Measurements from ENCODE around the gene ADARB2. TPM values are rescaled to one million over a fixed set of nuclear protein-coding genes. Genes with fewer than 3 reads are reported as not detected.
"Not testable (repeated sequence)": the region's sequence is repeated elsewhere in the genome, so short reads cannot be mapped to it uniquely, and the experiment has no call there.

Gene ADARB2
- total and polyA plus RNA-seq, 8 donors, result 0.34 to 24.7 (median 3.2) TPM

- H3K9me3 ChIP-seq, result no peaks in the 10 kb centered on the region
- 73 to 81% methylated on average over 9 of the region's 9 CpGs for WGBS, 2 donors
- no peak overlapping the region for H3K27ac ChIP-seq
- intact Hi-C loops (cut with DNase I), result no loop called here
- no peaks in the 10 kb centered on the region for H3K36me3 ChIP-seq
- no peak for FAIRE-seq
- H3K4me3 ChIP-seq, result no peak overlapping the region
- DNase-seq, result no peak
- ATAC-seq, result no peak
- no peaks in the 10 kb centered on the region for H3K4me1 ChIP-seq
- TF ChIP-seq CTCF (IDR thresholded peaks at IDR 0.05), result no peak
- no peaks in the 10 kb centered on the region for H3K27me3 ChIP-seq
Observed at GRCh38 chr10:1625079-1625478, 112.2 kb downstream of the ADARB2 start.

GRCh38 chr10:1624240-1624639, 113.1 kb downstream of the ADARB2 start:
- TF ChIP-seq CTCF (IDR thresholded peaks at IDR 0.05), result no peak
- Histone ChIP-seq H3K9me3 (no peaks in the 10 kb centered on the region), H3K27me3 (no peaks in the 10 kb centered on the region), H3K4me1 (no peaks in the 10 kb centered on the region), H3K36me3 (no peaks in the 10 kb centered on the region), H3K4me3 (no peak overlapping the region), H3K27ac (no peak overlapping the region)
- DNase-seq (no peak), ATAC-seq (no peak), FAIRE-seq (no peak)
- 62 to 69% methylated on average over 12 of the region's 12 CpGs for WGBS, 2 donors
- intact Hi-C loops (cut with DNase I), result no loop called here

DNA sequence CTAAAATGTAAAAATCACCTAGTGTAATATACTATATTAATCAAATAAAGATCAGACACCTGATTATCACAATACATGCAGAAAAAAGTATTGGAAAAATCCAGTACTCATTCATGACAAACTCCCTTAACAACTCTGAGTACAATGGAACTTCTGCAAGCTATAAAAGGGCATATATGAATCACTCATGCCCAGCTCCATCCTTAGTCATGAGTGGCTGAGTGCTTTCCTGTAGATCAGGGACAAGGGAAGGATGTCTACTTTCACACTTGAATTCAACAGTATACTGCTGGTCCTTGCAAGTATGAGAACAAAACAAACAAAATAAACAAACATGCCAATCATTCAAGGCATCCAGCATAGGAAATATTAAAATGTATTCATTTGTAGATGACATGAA, 116.5 kb downstream of the ADARB2 start:
- H3K27ac ChIP-seq, result no peak overlapping the region
- H3K9me3 ChIP-seq, result no peaks in the 10 kb centered on the region
- ATAC-seq (no peak), FAIRE-seq (no peak), DNase-seq (no peak)
- H3K27me3 ChIP-seq, result peaks cover 0 to 6% (median 0%) of the 10 kb centered on the region in 4 donors
- H3K4me3 ChIP-seq, result no peak overlapping the region
- intact Hi-C loops (cut with DNase I), result no loop called here
- no peak for TF ChIP-seq CTCF (IDR thresholded peaks at IDR 0.05)
- H3K4me1 ChIP-seq, result no peaks in the 10 kb centered on the region
- H3K36me3 ChIP-seq, result no peaks in the 10 kb centered on the region

GRCh38 chr10:1617376-1618317, 119.7 kb downstream of the ADARB2 start:
- H3K36me3 ChIP-seq; H3K4me1 ChIP-seq; DNase-seq; ATAC-seq; H3K9me3 ChIP-seq; H3K27ac ChIP-seq; FAIRE-seq; intact Hi-C loops (cut with DNase I); H3K4me3 ChIP-seq: not testable (repeated sequence)
- 18 to 33% methylated on average over 12 to 13 of the region's 13 CpGs for WGBS, 2 donors
- peaks cover 0 to 17% (median 0%) of the 10 kb centered on the region in 4 donors for H3K27me3 ChIP-seq

- intact Hi-C loops (cut with DNase I); H3K36me3 ChIP-seq; FAIRE-seq; H3K4me3 ChIP-seq; ATAC-seq; H3K4me1 ChIP-seq; H3K27ac ChIP-seq; DNase-seq; H3K9me3 ChIP-seq: not testable (repeated sequence)
- WGBS, 2 donors, result 36 to 39% methylated on average over 9 of the region's 9 CpGs
- H3K27me3 ChIP-seq, result peaks cover 0 to 17% (median 0%) of the 10 kb centered on the region in 4 donors
Observed at GRCh38 chr10:1616701-1617100, 120.6 kb downstream of the ADARB2 start.
